Aorta (tissue), 5 donors: ENCODE measurements around the gene CENPC. TPM values are rescaled to one million over a fixed set of nuclear protein-coding genes. Genes with fewer than 3 reads are reported as not detected.
A peak's percentile ranks its signal among the peaks of the same experiment; 100 is the strongest.
"Not testable (repeated sequence)": the region's sequence is repeated elsewhere in the genome, so short reads cannot be mapped to it uniquely, and the experiment has no call there.

Experiments
- ATAC-seq: fragments of 200-7000 bp; cut with Tn5 transposase; one replicate; pipeline ENCODE4 v1.9.1; 2022; ENCODE audit warnings: moderate library complexity; ENCODE audit not compliant: low FRiP score
- DNase-seq, 2 donors: peaks; one replicate each; pipeline ENCODE4 v3.0.0-alpha.2; 2020
- H3K27ac ChIP-seq, 2 donors: one replicate each; pipeline ENCODE4 v1.5.1; 2013; ENCODE audit warnings: low read length in 2 of 2, mild to moderate bottlenecking in 2 of 2, moderate library complexity in 2 of 2, control low read depth in 1 of 2, inconsistent platforms in 1 of 2, low read depth in 1 of 2
- H3K27me3 ChIP-seq, 2 donors: one replicate each; pipeline ENCODE4 v1.6.1; 2013; ENCODE audit warnings: control low read depth in 1 of 2, low read length in 1 of 2, mild to moderate bottlenecking in 1 of 2, moderate library complexity in 1 of 2; ENCODE audit not compliant: insufficient read depth in 2 of 2, control insufficient read depth in 1 of 2
- H3K36me3 ChIP-seq, 2 donors: one replicate each; pipeline ENCODE4 v1.6.1; 2013; ENCODE audit warnings: control low read depth in 1 of 2, low read length in 1 of 2, mild to moderate bottlenecking in 1 of 2; ENCODE audit not compliant: insufficient read depth in 2 of 2, control insufficient read depth in 1 of 2
- H3K4me1 ChIP-seq, 2 donors: one replicate each; pipeline ENCODE4 v1.6.1; 2013; ENCODE audit warnings: low read length in 2 of 2, control low read depth in 1 of 2, mild to moderate bottlenecking in 1 of 2, moderate library complexity in 1 of 2; ENCODE audit not compliant: insufficient read depth in 2 of 2, control insufficient read depth in 1 of 2
- H3K4me3 ChIP-seq, 2 donors: one replicate each; pipeline ENCODE4 v1.5.1; 2013; ENCODE audit warnings: low read length in 2 of 2, control low read depth in 1 of 2, mild to moderate bottlenecking in 1 of 2
- H3K9me3 ChIP-seq: one replicate; pipeline ENCODE4 v1.6.1; 2013; ENCODE audit warnings: mild to moderate bottlenecking, low read length; ENCODE audit not compliant: control insufficient read depth
- WGBS, 2 donors: extraction: QIAGEN DNeasy Blood & Tissue Kit; methylation state at CpG; one replicate each; pipeline ENCODE4 v1.1.7; 2013; 5-methylcytosine and 5-hydroxymethylcytosine counted together
- intact Hi-C, 2 donors: fragments of 100-400 bp; cut with DNase I; formaldehyde crosslinking; loops; one replicate each; pipeline versions ENCODE4 v1.14.2 to v1.15.0; 2022
- polyA plus RNA-seq, 2 donors: library from polyadenylated mRNA; stranded (reverse); fragments of 200-250 nt; gene quantifications; one replicate each; pipeline ENCODE4 v1.2.3, GENCODE V29; 2013
- total RNA-seq, 2 donors: library from RNA; stranded (reverse); fragmentation: NEBNext Ultra II Directional; extraction: Animal tissue kit (Norgen Biotek cat#: 25700); gene quantifications; one replicate each; pipeline ENCODE4 v1.2.1, GENCODE V29; 2021
- donor health status: healthy with polysubstance abuse.
- donor health status: Bipolar disorder and iron deficiency.
- donor health status: DM: no; HTN: no; CAD: no.
- donor health status: DM: no; HTN: no; CAD: no.
- donor health status: DM: yes; HTN: yes; CAD: no.

Gene CENPC
- total and polyA plus RNA-seq, 4 donors = 3.0 to 41.6 (median 16.0) TPM

DNA sequence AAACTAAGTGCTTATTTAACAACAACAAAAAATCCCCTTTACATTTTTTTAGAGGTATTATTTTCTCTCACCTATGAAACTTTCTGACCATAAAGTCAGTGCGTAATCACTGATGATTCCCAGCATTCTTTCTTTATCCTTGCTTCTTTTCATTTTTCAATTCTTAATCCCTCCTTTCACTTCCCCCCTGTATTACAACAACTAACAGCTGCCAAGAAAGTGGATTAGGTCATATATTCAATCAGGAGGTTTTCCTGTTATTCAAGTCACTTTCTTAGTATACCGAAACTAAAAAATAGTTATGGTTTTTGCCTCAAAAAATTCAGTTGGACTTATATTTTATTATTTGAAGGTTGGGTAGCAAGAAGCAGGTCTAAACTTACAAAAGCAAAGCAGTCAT is 11.1 kb upstream of the CENPC start:
- Histone ChIP-seq H3K4me1 (no peaks in the 10 kb centered on the region), H3K9me3 (no peaks in the 10 kb centered on the region), H3K27me3 (no peaks in the 10 kb centered on the region), H3K4me3 (no peak overlapping the region), H3K27ac (no peak overlapping the region), H3K36me3 (no peaks in the 10 kb centered on the region)
- DNase-seq (no peak), ATAC-seq (no peak)
- intact Hi-C loops = no loop called here
- 38 to 42% methylated on average over 2 of the region's 2 CpGs for WGBS, 2 donors

DNA sequence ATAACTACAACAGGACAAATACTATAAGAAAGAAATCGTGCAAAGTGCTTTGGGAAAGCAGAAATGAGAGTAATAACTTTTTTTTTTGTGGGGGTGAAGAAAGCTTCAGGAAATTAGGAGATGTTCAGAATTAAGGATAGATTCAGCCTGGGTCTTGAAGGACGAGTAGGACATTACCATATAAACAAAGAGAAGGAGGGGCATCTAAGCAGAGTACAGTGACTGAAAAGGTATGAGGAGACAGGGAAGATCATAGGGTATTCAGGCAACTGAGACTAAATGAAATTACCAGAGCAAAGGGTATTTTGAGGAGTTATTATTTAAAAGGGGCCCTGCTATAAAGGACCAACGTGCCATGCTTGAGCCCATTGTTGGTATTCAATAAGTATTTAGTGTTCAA is 10.1 kb upstream of the CENPC start:
- no peaks in the 10 kb centered on the region for H3K9me3 ChIP-seq
- H3K4me3 ChIP-seq = no peak overlapping the region
- H3K27me3 ChIP-seq = no peaks in the 10 kb centered on the region
- no peak for ATAC-seq
- no peak for DNase-seq
- H3K27ac ChIP-seq = no peak overlapping the region
- no peaks in the 10 kb centered on the region for H3K4me1 ChIP-seq
- H3K36me3 ChIP-seq = no peaks in the 10 kb centered on the region
- intact Hi-C loops = no loop called here
- 67 to 71% methylated on average over 3 of the region's 3 CpGs for WGBS, 2 donors

DNA sequence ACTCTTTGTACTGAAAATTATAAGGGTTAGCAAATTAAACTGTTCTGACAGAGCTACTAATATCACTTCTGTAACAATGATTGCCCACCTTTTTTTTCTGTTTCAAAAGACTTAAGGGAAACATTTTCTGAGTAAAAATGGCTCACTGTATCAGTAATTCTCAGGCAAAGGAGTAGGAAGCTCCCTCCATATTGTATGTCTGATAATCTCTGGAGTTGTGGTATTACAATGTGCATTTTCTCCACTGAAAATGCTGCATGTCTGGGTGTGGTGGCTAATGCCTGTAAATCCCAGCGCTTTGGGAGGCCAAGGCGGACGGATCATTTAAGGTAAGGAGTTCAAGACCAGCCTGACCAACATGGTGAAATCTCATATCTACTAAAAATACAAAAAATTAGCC is 8.8 kb upstream of the CENPC start:
- no peak overlapping the region for H3K4me3 ChIP-seq

DNA sequence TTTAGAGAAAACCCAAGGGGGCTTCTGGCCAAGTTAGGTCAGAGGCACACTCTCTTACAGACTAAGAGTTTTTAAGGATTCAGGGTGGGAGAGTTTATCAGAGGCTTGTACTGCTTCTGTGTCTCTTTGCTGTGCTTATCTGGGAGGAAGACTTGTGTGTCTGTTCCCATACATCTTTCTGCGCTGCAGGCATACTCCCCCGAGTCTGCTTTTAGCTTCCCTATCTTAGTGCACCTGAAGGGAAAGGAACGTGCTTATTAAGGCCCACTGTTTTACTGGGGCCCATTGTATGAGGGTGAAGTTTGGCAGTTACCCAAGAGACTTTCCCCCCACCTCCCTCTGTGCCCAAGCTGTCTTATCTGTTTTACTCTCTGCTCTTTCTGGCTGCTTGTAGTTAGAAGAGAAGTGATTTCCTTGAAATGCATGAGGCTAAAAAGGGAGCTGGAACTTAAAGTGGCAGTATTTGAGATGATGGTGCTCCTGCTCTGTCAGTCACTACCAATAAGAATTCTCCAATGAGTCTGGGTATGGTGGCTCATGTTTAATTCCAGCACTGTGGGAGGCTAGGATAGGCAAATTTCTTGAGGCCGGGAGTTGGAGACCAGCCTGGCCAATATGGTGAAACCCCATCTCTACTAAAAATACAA is 7.0 kb upstream of the CENPC start:
- H3K4me1 ChIP-seq, ATAC-seq, DNase-seq, H3K9me3 ChIP-seq, H3K27me3 ChIP-seq, H3K36me3 ChIP-seq, H3K4me3 ChIP-seq, intact Hi-C loops, H3K27ac ChIP-seq: not testable (repeated sequence)
- 83 to 88% methylated on average over 4 of the region's 4 CpGs for WGBS, 2 donors

More for the DNA sequence above, 8.8 kb upstream of the CENPC start:
- H3K27me3 ChIP-seq = no peaks in the 10 kb centered on the region
- no peak overlapping the region for H3K27ac ChIP-seq
- H3K9me3 ChIP-seq = no peaks in the 10 kb centered on the region
- DNase-seq (no peak), ATAC-seq (no peak)
- intact Hi-C loops = no loop called here
- no peaks in the 10 kb centered on the region for H3K36me3 ChIP-seq
- WGBS, 2 donors = 90 to 92% methylated on average over 3 of the region's 3 CpGs
- H3K4me1 ChIP-seq = no peaks in the 10 kb centered on the region

DNA sequence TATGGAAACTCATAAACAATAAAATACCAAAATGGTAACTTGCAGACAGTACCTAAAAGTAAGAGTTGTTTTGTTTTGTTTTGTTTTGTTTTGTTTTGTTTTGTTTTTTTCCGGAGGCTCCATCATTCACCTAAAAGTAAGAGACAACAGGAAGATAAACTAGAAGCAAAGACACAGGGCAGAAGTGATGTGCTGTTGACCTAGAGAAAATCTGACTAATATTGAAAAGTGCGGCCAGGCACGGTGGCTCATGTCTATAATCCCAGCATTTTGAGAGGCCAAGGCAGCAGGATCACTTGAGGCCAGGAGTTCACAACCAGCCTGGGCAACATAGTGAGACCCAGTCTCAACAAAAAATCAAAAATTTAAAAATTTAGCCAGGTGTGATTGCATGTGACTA is 5.6 kb upstream of the CENPC start:
- H3K9me3 ChIP-seq = no peaks in the 10 kb centered on the region
- no peak for ATAC-seq
- H3K36me3 ChIP-seq = no peaks in the 10 kb centered on the region
- no peaks in the 10 kb centered on the region for H3K4me1 ChIP-seq
- H3K27me3 ChIP-seq = no peaks in the 10 kb centered on the region
- intact Hi-C loops = no loop called here
- H3K4me3 ChIP-seq = no peak overlapping the region
- no peak overlapping the region for H3K27ac ChIP-seq
- DNase-seq = no peak
- 91 to 92% methylated on average over 3 of the region's 3 CpGs for WGBS, 2 donors

DNA sequence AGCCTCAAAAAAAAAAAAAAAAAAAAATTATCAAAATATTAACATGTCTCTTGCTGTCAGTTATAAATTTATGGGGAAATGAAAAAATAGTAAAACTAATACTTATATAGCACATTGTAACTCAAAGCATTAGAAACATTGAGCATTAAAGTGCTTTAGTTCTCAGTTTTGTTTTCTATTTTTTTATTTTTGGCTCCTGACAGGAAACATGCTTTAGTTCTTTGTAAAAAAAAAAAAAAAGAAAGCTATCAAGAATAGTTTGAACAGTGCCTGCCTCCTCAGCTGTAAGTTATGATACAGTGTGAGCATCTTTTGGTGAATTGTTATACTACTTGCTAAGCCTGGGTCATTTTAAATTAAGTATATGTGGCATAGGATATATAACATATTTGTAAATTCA is 5.1 kb upstream of the CENPC start:
- Histone ChIP-seq H3K27ac (no peak overlapping the region), H3K36me3 (no peaks in the 10 kb centered on the region), H3K9me3 (no peaks in the 10 kb centered on the region), H3K4me1 (no peaks in the 10 kb centered on the region), H3K4me3 (no peak overlapping the region), H3K27me3 (no peaks in the 10 kb centered on the region)
- no peak for DNase-seq
- no peak for ATAC-seq
- intact Hi-C loops = no loop called here

DNA sequence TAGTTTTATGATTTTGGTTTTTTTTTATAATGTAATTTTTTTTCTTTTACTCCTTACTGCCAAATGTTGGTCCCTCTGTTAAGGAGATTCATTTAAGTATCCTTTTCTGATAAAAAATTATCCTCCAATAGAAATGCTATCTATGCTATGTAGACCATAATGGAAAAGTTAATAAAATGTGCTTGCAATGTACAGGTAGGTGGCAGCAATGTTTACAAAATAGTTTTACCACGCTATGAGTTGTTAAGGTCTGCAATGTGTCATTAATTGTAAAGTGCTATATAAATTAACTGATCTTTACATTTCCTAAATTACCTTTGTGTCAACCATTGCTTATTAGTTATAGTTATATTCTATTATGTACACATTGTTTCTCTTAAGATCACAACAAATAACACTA is 3.8 kb upstream of the CENPC start:
- intact Hi-C loops = loop anchor here in 1 of 2 donors (5.0 kb wide), 1 partner anchor 153 kb away; the partner anchor contains the start of gene UBA6
- DNase-seq = no peak
- Histone ChIP-seq H3K27me3 (no peaks in the 10 kb centered on the region), H3K4me1 (no peaks in the 10 kb centered on the region), H3K27ac (no peak overlapping the region), H3K9me3 (no peaks in the 10 kb centered on the region), H3K36me3 (no peaks in the 10 kb centered on the region), H3K4me3 (no peak overlapping the region)
- WGBS, 2 donors = 5 to 33% methylated on average over 1 of the region's 1 CpG
- no peak for ATAC-seq

DNA sequence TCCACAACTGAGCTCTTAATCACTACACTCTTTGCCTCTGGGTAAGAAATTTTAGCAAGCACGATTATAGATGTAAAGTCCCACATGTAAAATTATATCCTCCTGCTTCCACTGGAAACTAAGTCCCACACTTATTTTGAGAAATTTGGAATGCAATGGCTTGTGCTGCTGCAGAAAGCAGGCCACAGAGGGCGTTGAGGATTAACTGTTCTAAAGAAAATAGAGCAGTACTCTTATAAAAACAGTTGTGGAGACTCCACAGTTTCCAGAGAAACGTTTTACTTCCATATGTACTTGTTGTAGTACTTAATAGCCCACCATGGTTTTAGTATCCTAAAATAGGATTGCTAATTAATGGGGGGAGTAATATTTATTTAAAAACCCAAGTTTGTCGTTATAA is 1.7 kb upstream of the CENPC start:
- ATAC-seq = no peak
- H3K27ac ChIP-seq = no peak overlapping the region

DNA sequence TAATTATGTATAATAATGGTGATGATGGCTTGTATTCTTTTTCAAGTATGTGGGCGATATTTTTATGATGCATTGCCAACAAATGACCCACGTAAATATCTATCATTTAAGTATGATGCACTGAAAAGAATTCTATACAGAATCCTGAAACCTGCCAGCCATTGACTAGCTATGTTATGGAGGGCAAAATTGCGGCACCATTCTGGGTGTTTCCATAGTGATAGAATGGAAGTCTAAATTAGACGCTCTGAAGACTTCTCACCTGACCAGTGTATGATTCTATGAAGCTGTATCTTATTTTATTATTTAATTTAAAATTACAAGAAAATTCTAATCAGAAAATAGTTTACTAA is 677 bp upstream of the CENPC start:
- intact Hi-C loops = loop anchor here in 1 of 2 donors (5.0 kb wide), 1 partner anchor 156 kb away; the partner anchor contains the start of gene UBA6
- peaks cover 0 to 3% of the 10 kb centered on the region in 2 donors for H3K4me1 ChIP-seq
- H3K4me3 ChIP-seq = peak overlapping the region; percentile 62 to 86
- H3K27me3 ChIP-seq = no peaks in the 10 kb centered on the region
- WGBS, 2 donors = 48 to 51% methylated on average over 4 of the region's 4 CpGs
- no peak for ATAC-seq
- H3K36me3 ChIP-seq = no peaks in the 10 kb centered on the region
- no peak for DNase-seq
- no peak overlapping the region for H3K27ac ChIP-seq
- H3K9me3 ChIP-seq = no peaks in the 10 kb centered on the region

More for the DNA sequence above, 1.7 kb upstream of the CENPC start:
- no peak for DNase-seq
- intact Hi-C loops = loop anchor here in 1 of 2 donors (5.0 kb wide), 1 partner anchor 155 kb away; the partner anchor contains the start of gene UBA6
- 11 to 16% methylated on average over 4 of the region's 4 CpGs for WGBS, 2 donors
- no peak overlapping the region for H3K4me3 ChIP-seq
- peaks cover 0 to 1% of the 10 kb centered on the region in 2 donors for H3K4me1 ChIP-seq
- no peaks in the 10 kb centered on the region for H3K27me3 ChIP-seq
- no peaks in the 10 kb centered on the region for H3K9me3 ChIP-seq
- H3K36me3 ChIP-seq = no peaks in the 10 kb centered on the region
